C4-2B (cell line): ENCODE measurements around the gene PIM3.
"Not testable (repeated sequence)": the region's sequence is repeated elsewhere in the genome, so short reads cannot be mapped to it uniquely, and the experiment has no call there.

Source experiments
- H3K27ac ChIP-seq: fragments of 450-650 bp; 2 replicates; pipeline ENCODE4 v1.5.1; 2017
- ZFX ChIP-seq: fragments of 450-650 bp; IDR thresholded peaks from 2 replicates; pipeline ENCODE4 v1.6.1; 2017
- TF ChIP-seq, protein P1 (sequence below): fragments of 450-650 bp; conservative IDR thresholded peaks from 2 replicates; pipeline ENCODE4 v1.5.1; 2017; ENCODE audit warnings: mild to moderate bottlenecking

PIM3 gene

DNA sequence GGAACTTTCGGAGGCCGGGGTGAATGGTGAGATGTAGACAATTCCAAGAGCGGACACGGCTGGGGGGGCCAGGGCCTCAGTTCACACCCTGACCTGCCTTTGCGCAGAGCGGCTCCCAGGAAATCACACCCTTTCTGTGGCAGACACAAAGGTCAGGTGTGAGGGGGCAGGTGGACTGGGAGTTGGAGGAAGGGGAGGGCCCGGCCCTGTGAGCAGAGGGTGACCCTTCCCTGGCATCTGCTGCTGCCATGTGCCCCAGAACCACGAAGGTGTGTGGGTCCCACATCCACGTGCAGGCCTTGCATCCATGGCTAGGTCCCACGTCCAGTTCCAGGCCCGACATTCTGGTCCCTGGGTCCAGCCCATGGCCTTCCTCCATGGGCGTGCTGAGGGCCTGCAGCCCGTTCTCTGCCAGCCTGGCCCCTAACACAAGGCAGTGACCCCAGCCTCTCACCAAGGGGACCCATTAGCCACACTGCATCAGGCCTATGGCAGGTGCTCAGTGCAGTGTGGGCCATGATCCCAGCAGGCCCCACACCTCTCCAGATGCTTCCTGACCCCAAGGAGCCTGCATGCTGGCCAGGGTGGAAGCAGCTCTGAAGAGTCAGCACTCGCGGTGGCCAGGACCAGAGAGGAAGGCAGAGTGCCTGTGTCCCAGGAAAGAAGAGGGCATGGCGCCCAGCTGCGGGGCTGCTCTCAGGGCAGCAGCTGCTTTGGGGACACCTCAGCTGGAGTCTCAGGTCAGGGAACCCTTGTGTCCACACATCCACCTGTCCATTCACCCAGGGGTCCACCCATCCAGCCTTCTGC is 18.9 kb upstream of the PIM3 start:
- H3K27ac ChIP-seq = no peak overlapping the region
- TF ChIP-seq, protein P1, sequence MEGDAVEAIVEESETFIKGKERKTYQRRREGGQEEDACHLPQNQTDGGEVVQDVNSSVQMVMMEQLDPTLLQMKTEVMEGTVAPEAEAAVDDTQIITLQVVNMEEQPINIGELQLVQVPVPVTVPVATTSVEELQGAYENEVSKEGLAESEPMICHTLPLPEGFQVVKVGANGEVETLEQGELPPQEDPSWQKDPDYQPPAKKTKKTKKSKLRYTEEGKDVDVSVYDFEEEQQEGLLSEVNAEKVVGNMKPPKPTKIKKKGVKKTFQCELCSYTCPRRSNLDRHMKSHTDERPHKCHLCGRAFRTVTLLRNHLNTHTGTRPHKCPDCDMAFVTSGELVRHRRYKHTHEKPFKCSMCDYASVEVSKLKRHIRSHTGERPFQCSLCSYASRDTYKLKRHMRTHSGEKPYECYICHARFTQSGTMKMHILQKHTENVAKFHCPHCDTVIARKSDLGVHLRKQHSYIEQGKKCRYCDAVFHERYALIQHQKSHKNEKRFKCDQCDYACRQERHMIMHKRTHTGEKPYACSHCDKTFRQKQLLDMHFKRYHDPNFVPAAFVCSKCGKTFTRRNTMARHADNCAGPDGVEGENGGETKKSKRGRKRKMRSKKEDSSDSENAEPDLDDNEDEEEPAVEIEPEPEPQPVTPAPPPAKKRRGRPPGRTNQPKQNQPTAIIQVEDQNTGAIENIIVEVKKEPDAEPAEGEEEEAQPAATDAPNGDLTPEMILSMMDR = no peak
- no peak for TF ChIP-seq ZFX

DNA sequence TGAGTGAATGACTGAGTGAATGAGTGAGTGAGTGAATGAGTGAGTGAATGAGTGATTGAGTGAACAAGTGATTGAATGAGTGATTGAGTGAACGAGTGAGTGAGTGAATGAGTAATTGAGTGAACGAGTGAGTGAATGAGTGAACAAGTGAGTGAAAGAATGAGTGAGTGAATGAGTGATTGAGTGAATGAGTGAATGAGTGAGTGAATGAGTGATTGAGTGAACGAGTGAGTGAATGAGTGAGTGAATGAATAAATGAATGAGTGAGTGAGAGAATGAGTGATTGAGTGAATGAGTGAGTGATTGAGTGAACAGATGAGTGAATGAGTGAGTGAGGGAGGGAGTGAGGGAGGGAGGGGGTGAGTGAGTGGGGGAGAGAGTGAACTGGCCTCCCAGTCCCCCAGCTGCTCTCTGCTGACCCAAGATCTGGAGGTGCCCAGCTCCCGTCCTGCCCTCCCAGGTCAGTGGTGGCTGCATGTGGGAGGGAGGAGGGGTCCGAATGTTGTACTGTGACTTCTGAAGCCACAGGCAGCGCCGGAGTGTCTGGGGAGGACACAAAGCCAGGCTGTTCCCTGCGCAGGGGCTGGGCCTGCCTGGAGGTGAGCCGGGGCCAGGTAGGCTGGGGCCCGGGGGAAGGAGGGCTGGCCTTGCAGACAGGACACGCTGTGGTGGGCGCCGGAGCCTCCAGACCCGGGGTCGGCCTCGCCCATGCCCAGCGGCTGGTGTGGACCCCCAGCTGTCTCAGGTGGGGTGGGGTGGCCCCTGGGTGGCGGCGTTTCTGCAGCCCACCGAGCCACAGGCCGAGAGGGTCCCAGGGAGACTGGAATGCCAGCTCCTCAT is 17.8 kb upstream of the PIM3 start:
- TF ChIP-seq, protein P1 = no peak
- TF ChIP-seq ZFX = no peak
- H3K27ac ChIP-seq = no peak overlapping the region

DNA sequence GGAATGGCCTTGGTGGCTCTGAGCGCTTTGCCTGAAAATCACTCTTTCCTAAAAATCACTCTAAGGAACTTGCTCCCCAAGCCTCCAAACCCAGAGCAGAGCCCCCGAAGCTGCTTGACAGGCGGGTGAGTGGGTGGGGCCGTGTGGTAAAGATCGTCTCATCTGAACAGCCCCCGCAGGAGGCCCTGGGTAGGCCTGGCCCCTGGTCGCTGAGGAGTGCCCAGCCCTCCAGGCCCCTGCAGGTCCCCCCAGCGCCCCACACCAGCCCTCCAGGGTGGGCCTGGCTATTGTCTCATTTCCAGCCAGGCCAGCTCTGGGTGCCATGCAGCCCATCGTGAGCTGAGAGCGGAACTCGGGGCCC is 17.2 kb upstream of the PIM3 start:
- TF ChIP-seq, protein P1 = no peak
- no peak for TF ChIP-seq ZFX
- no peak overlapping the region for H3K27ac ChIP-seq

DNA sequence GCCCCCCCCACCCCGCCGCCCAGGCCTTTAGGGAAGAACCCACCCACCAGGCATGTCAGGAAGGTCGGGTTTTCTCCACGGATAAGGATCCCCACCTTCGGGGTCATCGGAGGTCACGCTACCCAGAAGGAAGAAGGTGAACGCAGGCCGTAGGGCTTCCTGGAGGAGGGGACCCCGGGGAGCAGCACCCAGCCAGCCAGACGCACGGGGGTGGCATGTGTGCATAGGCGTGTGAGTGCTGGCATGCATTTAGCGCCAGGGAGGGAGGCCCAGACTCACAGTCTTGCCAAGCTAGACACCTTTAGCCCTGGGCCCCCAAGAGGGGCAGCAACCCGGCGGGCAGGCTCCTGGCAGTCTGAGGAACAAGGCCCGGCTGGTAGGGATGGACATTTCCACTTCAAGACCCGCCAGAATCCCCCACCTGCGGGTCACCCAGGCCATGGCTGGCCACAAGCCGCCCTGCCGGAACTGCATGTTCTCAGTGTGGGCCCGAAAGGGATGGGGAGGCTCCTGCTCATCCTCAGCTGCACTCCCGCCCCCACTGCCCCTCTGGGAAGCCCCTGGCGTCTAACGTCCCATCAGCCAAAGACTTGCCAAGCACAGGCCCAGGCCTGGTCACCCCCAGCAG is 16.7 kb upstream of the PIM3 start:
- H3K27ac ChIP-seq = no peak overlapping the region
- TF ChIP-seq ZFX = no peak
- TF ChIP-seq, protein P1 = no peak

DNA sequence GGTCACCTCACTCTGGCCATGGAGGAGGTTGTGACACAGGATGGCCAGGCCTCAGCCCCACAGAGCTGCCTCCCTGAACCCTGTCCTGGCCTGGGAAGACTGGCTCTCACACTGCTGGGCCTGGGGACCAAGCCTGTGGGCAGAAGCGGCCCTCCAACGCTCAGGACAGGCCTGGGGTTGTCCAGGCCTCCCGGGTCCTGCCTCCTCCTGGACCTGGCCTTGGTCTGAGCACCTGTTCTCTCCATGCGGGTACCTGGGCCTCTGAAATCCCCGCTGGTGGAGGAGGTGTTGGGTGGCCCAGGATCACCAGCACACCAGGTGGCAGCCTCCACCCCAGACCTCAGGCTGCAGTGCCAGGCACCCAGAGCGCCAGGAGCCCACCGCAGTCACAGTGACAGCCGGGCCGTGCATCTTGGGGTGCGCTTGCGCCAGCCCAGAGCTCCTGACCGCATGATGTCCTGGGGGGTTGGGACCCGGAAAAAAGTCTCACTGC is 16.1 kb upstream of the PIM3 start:
- H3K27ac ChIP-seq = no peak overlapping the region
- TF ChIP-seq ZFX = no peak
- TF ChIP-seq, protein P1 = no peak

DNA sequence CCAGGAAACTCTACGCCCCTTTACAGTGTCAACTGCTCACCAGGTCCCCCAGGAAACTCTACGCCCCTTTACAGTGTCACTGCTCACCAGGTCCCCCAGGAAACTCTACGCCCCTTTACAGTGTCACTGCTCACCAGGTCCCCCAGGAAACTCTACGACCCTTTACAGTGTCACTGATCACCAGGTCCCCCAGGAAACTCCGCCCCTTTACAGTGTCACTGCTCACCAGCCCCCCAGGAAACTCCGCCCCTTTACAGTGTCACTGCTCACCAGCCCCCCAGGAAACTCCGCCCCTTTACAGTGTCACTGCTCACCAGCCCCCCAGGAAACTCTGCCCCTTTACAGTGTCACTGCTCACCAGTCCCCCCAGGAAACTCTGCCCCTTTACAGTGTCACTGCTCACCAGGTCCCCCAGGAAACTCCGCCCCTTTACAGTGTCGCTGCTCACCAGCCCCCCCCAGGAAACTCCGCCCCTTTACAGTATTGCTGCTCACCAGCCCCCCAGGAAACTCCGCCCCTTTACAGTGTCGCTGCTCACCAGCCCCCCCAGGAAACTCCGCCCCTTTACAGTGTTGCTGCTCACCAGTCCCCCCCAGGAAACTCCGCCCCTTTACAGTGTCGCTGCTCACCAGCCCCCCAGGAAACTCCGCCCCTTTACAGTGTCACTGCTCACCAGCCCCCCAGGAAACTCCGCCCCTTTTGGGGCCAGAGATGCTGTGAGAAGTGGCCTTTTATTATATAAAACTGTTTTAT is 15.4 kb upstream of the PIM3 start:
- not testable (repeated sequence) for H3K27ac ChIP-seq

DNA sequence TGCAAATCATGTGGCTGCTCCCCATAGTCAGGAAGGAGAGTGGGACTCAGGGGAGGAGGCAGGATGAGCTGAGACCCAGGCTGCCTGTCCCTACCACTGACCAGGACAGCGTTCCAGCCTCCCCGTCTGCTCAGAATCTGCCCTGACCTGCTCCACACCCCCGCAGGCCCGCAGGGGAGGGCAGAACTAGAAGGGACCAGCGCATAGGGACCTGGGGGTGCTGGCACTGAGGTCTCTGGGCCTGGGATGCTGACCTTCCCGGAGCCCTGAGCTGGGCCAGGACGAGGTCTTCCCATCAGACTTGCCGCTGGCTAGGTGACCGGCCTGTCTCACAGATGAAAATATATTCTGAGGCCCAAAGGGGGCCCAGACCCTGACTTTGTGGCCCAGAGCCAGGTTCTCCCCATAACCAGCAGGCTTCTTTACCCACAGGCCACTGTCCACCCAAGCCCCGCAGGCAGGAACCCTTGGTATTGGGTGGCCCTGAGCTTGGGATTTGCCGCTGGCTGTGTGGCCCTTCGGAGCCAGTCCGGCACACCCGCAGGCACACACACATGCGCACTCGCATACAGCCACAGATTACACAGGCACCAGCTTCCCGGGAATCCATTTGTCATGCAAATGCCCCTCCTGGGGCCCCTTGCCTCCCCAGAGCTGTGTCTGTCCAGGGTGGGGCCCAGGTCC is 13.8 kb upstream of the PIM3 start:
- TF ChIP-seq, protein P1 = no peak
- no peak for TF ChIP-seq ZFX
- H3K27ac ChIP-seq = no peak overlapping the region; the same call in 1 of the 2 replicates
